GM12878 (cell line): ENCODE results near the gene TUBGCP3. TPM values are rescaled to one million over a fixed set of nuclear protein-coding genes. Genes with fewer than 3 reads are reported as not detected.

Experiments
- BACH1 ChIP-seq: fragments of 450-650 bp; IDR thresholded peaks from 2 replicates; pipeline ENCODE4 v1.6.1; 2017; ENCODE audit warnings: mild to moderate bottlenecking, borderline replicate concordance
- BHLHE40 ChIP-seq, 2 experiments: fragments of 450-650 bp in 1 of 2; IDR thresholded peaks; 2 replicates each; pipeline ENCODE4 v1.6.1; 2011 to 2017; ENCODE audit warnings: low read depth in 2 of 2, borderline replicate concordance in 1 of 2, improper control_type of control experiment in 1 of 2, low read length in 1 of 2, mild to moderate bottlenecking in 1 of 2
- BMI1 ChIP-seq: fragments of 450-650 bp; IDR thresholded peaks from 2 replicates; pipeline ENCODE4 v1.6.1; 2016; ENCODE audit warnings: mild to moderate bottlenecking, moderate library complexity, borderline replicate concordance
- CHD1 ChIP-seq: IDR thresholded peaks from 2 replicates; pipeline ENCODE4 v1.6.1; 2012; ENCODE audit warnings: low read depth, low read length, improper control_type of control experiment
- CREB1 ChIP-seq: IDR thresholded peaks from 2 replicates; pipeline ENCODE4 v1.6.1; 2012; ENCODE audit warnings: low read depth, mild to moderate bottlenecking, inconsistent platforms
- EED ChIP-seq: sonication (generic); IDR thresholded peaks from 2 replicates; pipeline ENCODE4 v1.6.1; 2016; ENCODE audit warnings: antibody characterized with exemption, low read depth
- EGR1 ChIP-seq, 2 experiments: IDR thresholded peaks; 1 replicate in 1 of 2; 2 replicates in 1 of 2; pipeline ENCODE4 v1.6.1; 2011 to 2012; ENCODE audit warnings: low read depth in 2 of 2, low read length in 2 of 2, borderline replicate concordance in 1 of 2, mild to moderate bottlenecking in 1 of 2, moderate library complexity in 1 of 2
- EP300 ChIP-seq, 2 experiments: fragments of 150-350 bp in 1 of 2; IDR thresholded peaks; 2 replicates each; pipeline ENCODE4 v1.6.1; 2011 to 2012; ENCODE audit warnings: low read depth in 2 of 2, low read length in 2 of 2, borderline replicate concordance in 1 of 2, improper control_type of control experiment in 1 of 2, inconsistent platforms in 1 of 2; ENCODE audit not compliant: control insufficient read depth in 1 of 2
- IKZF1 ChIP-seq: fragments of 450-650 bp; conservative IDR thresholded peaks from 2 replicates; pipeline ENCODE4 v1.6.1; 2017; ENCODE audit warnings: antibody characterized with exemption, mild to moderate bottlenecking
- IRF4 ChIP-seq: IDR thresholded peaks from 2 replicates; pipeline ENCODE4 v1.6.1; 2011; ENCODE audit warnings: low read depth, low read length
- MEF2A ChIP-seq: IDR thresholded peaks from 2 replicates; pipeline ENCODE4 v1.6.1; 2011; ENCODE audit warnings: low read depth, mild to moderate bottlenecking, low read length, moderate library complexity; ENCODE audit not compliant: insufficient read depth
- MEF2B ChIP-seq: fragments of 450-650 bp; IDR thresholded peaks from 2 replicates; pipeline ENCODE4 v1.6.1; 2018; ENCODE audit warnings: mild to moderate bottlenecking, moderate library complexity; ENCODE audit not compliant: partially characterized antibody, poor library complexity, severe bottlenecking
- SMAD5 ChIP-seq: IDR thresholded peaks from 2 replicates; pipeline ENCODE4 v1.6.1; 2016; ENCODE audit warnings: antibody characterized with exemption, low read depth
- SPI1 ChIP-seq: IDR thresholded peaks from 2 replicates; pipeline ENCODE4 v1.6.1; 2011; ENCODE audit warnings: low read depth, mild to moderate bottlenecking, low read length, moderate library complexity, borderline replicate concordance; ENCODE audit not compliant: insufficient read depth
- SREBF2 ChIP-seq: IDR thresholded peaks from 2 replicates; pipeline ENCODE4 v1.6.1; 2012; ENCODE audit warnings: mild to moderate bottlenecking, low read length
- SRF ChIP-seq, 2 experiments: IDR thresholded peaks; 2 replicates each; pipeline ENCODE4 v1.6.1; 2011; ENCODE audit warnings: low read depth in 2 of 2, low read length in 2 of 2, mild to moderate bottlenecking in 1 of 2, moderate library complexity in 1 of 2
- STAT1 ChIP-seq: fragments of 450-650 bp; conservative IDR thresholded peaks from 2 replicates; pipeline ENCODE4 v1.6.1; 2014; ENCODE audit warnings: antibody characterized with exemption, mild to moderate bottlenecking
- SUZ12 ChIP-seq: fragments of 200-600 bp; sonication (generic); IDR thresholded peaks from one replicate; pipeline ENCODE4 v1.6.1; 2018; ENCODE audit warnings: antibody characterized with exemption, mild to moderate bottlenecking; ENCODE audit not compliant: unreplicated experiment
- ZNF622 ChIP-seq: fragments of 450-650 bp; IDR thresholded peaks from 2 replicates; pipeline ENCODE4 v1.6.1; 2017; ENCODE audit warnings: mild to moderate bottlenecking, inconsistent platforms
- ZSCAN29 ChIP-seq: fragments of 450-650 bp; IDR thresholded peaks from 2 replicates; pipeline ENCODE4 v1.6.1; 2017; ENCODE audit warnings: mild to moderate bottlenecking, moderate library complexity
- polyA plus RNA-seq, 11 experiments: library from polyadenylated mRNA; depleted of rRNA in 4 of 11; unstranded in 6 of 11; stranded (reverse) in 5 of 11; fragments of >200 nt; fragmentation: Nextera tagmentation in 4 of 11; fragmentation: Illumina TruSeq in 1 of 11; extraction: Ambion mirVana in 4 of 11; extraction: Trizol in 1 of 11; gene quantifications; 1 replicate in 1 of 11; 2 replicates in 10 of 11; pipeline versions ENCODE4 v1.2.1 to v1.2.3, GENCODE V29; 2011 to 2016; ENCODE audit warnings: inconsistent platforms in 2 of 11, missing spikeins in 2 of 11, low read depth in 1 of 11
- total RNA-seq, 4 experiments: library from RNA; depleted of rRNA in 3 of 4; stranded (reverse); fragments of >200 nt in 3 of 4; fragmentation: Illumina TruSeq in 1 of 4; extraction: Trizol in 1 of 4; gene quantifications; 2 replicates each; pipeline versions ENCODE4 v1.2.1 to v1.2.3, GENCODE V29; 2013 to 2021
- TF ChIP-seq, protein P1 (sequence below): fragments of 450-650 bp; formaldehyde crosslinking; IDR thresholded peaks from 2 replicates; pipeline ENCODE4 v1.5.0; 2022; ENCODE audit warnings: mild to moderate bottlenecking, missing genetic modification characterization
- TF ChIP-seq, protein P2 (sequence below): fragments of 450-650 bp; IDR thresholded peaks from 2 replicates; pipeline ENCODE4 v1.6.1; 2017; ENCODE audit warnings: mild to moderate bottlenecking
- TF ChIP-seq, protein P3 (sequence below), 3 experiments: IDR thresholded peaks in 2 of 3; conservative IDR thresholded peaks in 1 of 3; 2 replicates each; pipeline ENCODE4 v1.5.1; 2011; ENCODE audit warnings: low read depth in 3 of 3, low read length in 3 of 3, mild to moderate bottlenecking in 3 of 3, control low read depth in 2 of 3, moderate library complexity in 2 of 3, inconsistent platforms in 1 of 3, mixed read lengths in 1 of 3; ENCODE audit not compliant: control insufficient read depth in 2 of 3, insufficient read depth in 1 of 3; ENCODE audit errors: extremely low read depth in 1 of 3

The TUBGCP3 gene
- total and polyA plus RNA-seq, 10 of the 15 experiments (the other 5 are each of a cell fraction or from before 2014, with no cell fraction given): 4.0 to 34.0 (median 22.6) TPM

DNA sequence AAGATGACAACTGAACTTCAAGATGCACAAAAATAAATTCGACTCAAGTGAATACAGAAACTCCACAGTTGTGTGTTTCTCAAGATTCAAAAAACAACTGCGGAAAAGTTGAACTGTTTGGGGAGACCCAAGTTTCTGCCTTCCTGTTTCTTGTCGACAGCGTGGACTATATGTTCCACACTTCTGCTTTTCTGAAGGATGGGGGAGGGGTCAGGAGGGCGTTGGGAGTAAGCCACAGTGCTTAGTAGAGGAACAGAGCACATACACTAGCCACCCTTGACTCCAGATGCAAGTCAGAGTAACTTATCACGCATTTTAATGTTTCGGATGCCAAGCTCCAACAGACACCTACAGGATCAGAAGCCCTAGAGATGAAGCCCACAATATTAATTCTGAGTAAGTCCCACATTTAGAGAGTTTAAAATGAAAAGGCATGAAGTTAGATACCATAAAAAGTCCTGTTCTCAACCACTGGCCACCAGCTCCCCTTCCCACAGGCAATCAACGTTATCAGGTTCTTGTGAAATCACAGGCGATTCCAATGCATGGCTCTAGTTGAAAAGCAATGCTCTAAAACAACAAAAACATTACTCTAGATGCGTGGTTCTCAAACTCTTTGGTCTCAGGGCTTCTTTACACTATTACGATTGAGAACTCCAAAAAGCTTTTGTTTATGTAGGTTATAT, 4.2 kb downstream of the TUBGCP3 start (continued):
- TF ChIP-seq SPI1 (peak; percentile 99), BHLHE40 (IDR thresholded peaks at IDR 0.05; ENCODE audit: borderline replicate concordance in 1 of 2, low read depth in 2 of 2, low read length in 1 of 2) (no peak), STAT1 (no peak), MEF2B (no peak), CHD1 (no peak), ZSCAN29 (no peak), EED (peak; percentile 55), ZNF622 (no peak), IRF4 (peak; percentile 38; the same call in 1 of the 2 replicates), BACH1 (no peak), SREBF2 (no peak), CREB1 (0 out of 2 replicates have a peak, but pooled peaks have one; percentile 16), EGR1 (IDR thresholded peaks at IDR 0.05; ENCODE audit: borderline replicate concordance in 1 of 2, low read depth in 2 of 2, low read length in 2 of 2) (no peak), MEF2A (no peak), EP300 (IDR thresholded peaks at IDR 0.05; ENCODE audit: borderline replicate concordance in 1 of 2, control insufficient read depth in 1 of 2, low read depth in 2 of 2, low read length in 2 of 2) (peak in 1 of 2 experiments; percentile 55; a peak in 1 of 4 replicates), SUZ12 (no peak), IKZF1 (peak; percentile 49), SRF (IDR thresholded peaks at IDR 0.05; ENCODE audit: low read depth in 2 of 2, low read length in 2 of 2) (0 out of 4 replicates have a peak, but pooled peaks of 1 of the 2 experiments have one; percentile 30), BMI1 (no peak), SMAD5 (no peak)
- TF ChIP-seq, protein P1, sequence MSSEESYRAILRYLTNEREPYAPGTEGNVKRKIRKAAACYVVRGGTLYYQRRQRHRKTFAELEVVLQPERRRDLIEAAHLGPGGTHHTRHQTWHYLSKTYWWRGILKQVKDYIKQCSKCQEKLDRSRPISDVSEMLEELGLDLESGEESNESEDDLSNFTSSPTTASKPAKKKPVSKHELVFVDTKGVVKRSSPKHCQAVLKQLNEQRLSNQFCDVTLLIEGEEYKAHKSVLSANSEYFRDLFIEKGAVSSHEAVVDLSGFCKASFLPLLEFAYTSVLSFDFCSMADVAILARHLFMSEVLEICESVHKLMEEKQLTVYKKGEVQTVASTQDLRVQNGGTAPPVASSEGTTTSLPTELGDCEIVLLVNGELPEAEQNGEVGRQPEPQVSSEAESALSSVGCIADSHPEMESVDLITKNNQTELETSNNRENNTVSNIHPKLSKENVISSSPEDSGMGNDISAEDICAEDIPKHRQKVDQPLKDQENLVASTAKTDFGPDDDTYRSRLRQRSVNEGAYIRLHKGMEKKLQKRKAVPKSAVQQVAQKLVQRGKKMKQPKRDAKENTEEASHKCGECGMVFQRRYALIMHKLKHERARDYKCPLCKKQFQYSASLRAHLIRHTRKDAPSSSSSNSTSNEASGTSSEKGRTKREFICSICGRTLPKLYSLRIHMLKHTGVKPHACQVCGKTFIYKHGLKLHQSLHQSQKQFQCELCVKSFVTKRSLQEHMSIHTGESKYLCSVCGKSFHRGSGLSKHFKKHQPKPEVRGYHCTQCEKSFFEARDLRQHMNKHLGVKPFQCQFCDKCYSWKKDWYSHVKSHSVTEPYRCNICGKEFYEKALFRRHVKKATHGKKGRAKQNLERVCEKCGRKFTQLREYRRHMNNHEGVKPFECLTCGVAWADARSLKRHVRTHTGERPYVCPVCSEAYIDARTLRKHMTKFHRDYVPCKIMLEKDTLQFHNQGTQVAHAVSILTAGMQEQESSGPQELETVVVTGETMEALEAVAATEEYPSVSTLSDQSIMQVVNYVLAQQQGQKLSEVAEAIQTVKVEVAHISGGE: no peak
- TF ChIP-seq, protein P2, sequence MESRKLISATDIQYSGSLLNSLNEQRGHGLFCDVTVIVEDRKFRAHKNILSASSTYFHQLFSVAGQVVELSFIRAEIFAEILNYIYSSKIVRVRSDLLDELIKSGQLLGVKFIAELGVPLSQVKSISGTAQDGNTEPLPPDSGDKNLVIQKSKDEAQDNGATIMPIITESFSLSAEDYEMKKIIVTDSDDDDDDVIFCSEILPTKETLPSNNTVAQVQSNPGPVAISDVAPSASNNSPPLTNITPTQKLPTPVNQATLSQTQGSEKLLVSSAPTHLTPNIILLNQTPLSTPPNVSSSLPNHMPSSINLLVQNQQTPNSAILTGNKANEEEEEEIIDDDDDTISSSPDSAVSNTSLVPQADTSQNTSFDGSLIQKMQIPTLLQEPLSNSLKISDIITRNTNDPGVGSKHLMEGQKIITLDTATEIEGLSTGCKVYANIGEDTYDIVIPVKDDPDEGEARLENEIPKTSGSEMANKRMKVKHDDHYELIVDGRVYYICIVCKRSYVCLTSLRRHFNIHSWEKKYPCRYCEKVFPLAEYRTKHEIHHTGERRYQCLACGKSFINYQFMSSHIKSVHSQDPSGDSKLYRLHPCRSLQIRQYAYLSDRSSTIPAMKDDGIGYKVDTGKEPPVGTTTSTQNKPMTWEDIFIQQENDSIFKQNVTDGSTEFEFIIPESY: no peak
- TF ChIP-seq, protein P3, sequence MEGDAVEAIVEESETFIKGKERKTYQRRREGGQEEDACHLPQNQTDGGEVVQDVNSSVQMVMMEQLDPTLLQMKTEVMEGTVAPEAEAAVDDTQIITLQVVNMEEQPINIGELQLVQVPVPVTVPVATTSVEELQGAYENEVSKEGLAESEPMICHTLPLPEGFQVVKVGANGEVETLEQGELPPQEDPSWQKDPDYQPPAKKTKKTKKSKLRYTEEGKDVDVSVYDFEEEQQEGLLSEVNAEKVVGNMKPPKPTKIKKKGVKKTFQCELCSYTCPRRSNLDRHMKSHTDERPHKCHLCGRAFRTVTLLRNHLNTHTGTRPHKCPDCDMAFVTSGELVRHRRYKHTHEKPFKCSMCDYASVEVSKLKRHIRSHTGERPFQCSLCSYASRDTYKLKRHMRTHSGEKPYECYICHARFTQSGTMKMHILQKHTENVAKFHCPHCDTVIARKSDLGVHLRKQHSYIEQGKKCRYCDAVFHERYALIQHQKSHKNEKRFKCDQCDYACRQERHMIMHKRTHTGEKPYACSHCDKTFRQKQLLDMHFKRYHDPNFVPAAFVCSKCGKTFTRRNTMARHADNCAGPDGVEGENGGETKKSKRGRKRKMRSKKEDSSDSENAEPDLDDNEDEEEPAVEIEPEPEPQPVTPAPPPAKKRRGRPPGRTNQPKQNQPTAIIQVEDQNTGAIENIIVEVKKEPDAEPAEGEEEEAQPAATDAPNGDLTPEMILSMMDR (IDR thresholded peaks at IDR 0.05 in 2 of 3, conservative IDR thresholded peaks at IDR 0.05 in 1 of 3; ENCODE audit: control insufficient read depth in 2 of 3, extremely low read depth in 1 of 3, insufficient read depth in 1 of 3, low read depth in 3 of 3, low read length in 3 of 3): no peak
